Gastrocnemius medialis (tissue), 4 donors: ENCODE results near the gene CYP51A1.
"Not testable (repeated sequence)": the region's sequence is repeated elsewhere in the genome, so short reads cannot be mapped to it uniquely, and the experiment has no call there.

Experiments used
- CTCF ChIP-seq, 5 experiments: fragments of 450-650 bp in 3 of 5; fragments of 200-600 bp in 2 of 5; sonication (generic) in 2 of 5; IDR thresholded peaks in 4 of 5; conservative IDR thresholded peaks in 1 of 5; 1 replicate in 4 of 5; 2 replicates in 1 of 5; pipeline ENCODE4 v1.5.1; 2016 to 2019; ENCODE audit warnings: antibody characterized with exemption in 5 of 5, mild to moderate bottlenecking in 3 of 5, moderate library complexity in 3 of 5
- POLR2A ChIP-seq, 2 donors: fragments of 450-650 bp; IDR thresholded peaks; one replicate each; pipeline ENCODE4 v1.6.1; 2017; ENCODE audit warnings: antibody characterized with exemption in 2 of 2, mild to moderate bottlenecking in 2 of 2, moderate library complexity in 2 of 2

- TF ChIP-seq CTCF (IDR thresholded peaks at IDR 0.05 in 4 of 5, conservative IDR thresholded peaks at IDR 0.05 in 1 of 5); POLR2A (IDR thresholded peaks at IDR 0.05): not testable (repeated sequence)
Observed at GRCh38 chr7:92142791-92143190, 8.5 kb upstream of the CYP51A1 start.
